ENCODE results near the gene GALNS.

The GALNS gene

GRCh38 chr16:88888461-88889387 is 32.0 kb upstream of the GALNS start:
- peak; percentile 6 for DNase-seq

- no peak for DNase-seq
Measured at GRCh38 chr16:88888057-88888456, 31.3 kb upstream of the GALNS start.

- DNase-seq, result no peak
Measured at GRCh38 chr16:88886845-88887521, 30.2 kb upstream of the GALNS start.

DNA sequence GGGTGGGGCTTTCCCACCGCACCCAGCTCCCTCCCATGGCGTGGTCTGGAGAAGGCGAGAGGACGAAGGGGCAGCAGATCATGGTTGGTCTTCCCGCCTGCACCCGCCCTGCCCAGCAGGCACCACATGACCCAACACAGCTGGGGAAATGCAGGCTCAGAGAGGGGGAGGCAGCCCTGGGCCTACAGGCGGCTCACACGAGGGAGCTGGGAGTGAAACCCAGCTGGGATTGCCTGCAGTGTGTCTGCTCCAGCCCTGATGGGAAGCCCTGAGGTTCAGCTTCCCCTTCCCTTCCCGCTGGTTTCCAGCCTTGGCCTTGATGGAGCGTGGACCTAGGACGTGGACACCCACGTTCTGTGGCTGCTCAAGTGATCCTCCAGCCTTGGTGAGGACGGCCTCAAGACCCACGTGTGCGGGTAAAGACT is 29.7 kb upstream of the GALNS start:
- DNase-seq, result no peak

- no peak for DNase-seq
Measured at GRCh38 chr16:88885693-88886280, 29.0 kb upstream of the GALNS start.

- no peak for DNase-seq
Measured at GRCh38 chr16:88884569-88885271, 28.0 kb upstream of the GALNS start.

DNA sequence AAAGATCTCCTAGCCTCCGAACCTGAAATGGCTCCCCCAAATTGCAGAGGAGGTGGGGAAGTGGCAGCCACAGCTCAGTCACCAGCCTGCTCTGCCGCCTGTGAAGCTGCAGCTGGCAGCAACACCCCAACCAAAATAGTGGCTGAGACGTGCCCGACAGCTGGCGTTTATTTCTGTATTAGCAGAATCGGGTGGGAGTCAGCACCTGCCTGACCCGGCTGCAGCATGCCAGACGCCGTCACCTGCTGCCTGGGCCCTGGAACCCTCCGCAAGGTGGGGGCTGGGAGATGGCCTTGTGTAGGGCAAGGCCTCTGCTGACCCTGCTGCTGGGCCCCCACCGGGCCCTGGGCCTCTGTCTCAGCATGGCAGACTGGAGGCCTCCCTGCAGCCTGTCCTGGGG is 27.2 kb upstream of the GALNS start:
- no peak for DNase-seq

GRCh38 chr16:88883117-88883895 is 26.6 kb upstream of the GALNS start:
- no peak for DNase-seq

DNA sequence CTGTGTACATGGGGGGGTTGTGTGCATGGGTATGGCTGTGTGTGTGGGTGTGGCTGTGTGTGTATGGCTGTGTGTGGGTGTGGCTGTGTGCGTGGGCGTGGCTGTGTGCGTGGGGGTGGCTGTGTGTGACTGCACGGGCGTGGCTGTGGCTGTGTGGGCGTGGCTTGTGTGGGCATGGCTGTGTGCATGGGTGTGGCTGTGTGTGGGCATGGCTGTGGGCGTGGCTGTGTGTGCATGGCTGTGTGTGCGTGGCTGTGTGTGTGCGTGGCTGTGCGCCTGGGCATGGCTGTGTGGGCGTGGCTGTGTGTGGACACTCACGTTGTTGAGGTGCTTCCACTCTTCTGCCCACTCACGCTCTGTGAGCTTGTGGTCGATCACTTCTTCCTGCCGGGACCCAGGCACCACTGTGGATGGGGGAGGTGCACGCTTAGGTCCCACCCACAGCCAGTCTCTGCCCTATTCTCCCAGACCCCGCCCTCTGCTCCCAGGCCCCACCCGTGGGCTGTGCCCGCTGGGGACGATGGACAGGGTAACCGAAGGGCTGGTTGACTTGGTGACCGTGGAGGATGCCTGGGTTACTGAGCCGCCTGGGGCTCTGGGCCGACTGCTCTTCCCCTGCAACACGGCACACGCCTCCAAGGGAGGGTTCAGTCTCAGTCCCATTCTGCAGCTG is 25.7 kb upstream of the GALNS start:
- no peak for DNase-seq

- no peak for DNase-seq
Measured at GRCh38 chr16:88881675-88882357, 25.1 kb upstream of the GALNS start.

- DNase-seq, result no peak
Measured at GRCh38 chr16:88881007-88881615, 24.4 kb upstream of the GALNS start.

DNA sequence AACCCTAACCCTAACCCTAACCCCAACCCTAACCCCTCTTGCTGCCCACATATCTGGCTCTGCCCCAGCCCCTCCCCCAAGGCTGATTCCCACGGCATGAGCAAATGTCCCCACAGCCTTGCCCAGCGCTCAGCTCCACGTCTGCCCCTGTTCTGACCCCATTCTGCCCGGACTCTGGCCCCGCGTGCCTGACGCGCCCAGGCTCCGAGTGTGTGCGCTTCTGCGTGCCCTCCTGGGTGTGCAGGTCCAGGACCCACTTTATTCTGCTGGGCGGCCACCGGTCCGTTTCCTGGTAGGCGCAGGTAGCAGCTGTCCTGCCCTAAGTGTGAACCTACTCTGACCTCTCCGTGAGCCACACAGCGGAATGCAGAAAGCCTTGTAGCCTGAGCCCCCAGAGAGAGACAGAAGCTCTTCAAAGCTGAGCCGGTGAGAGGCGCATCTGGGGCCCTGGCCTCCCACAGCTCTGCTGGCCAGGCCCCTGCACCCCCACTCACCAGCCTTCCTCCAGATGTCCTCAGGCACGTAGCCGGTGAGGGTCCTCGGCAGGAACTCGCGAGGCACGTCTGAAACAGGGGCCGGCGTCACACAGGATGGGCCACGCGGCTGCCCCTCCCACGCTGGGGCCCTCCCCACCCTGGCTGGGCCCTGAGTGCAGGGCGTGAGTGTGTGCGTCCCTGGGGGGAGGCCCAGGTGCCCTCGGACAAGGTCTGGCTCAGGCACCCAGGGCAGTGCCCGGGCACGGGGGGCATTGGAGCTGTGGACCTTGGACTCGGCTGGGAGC is 23.7 kb upstream of the GALNS start:
- DNase-seq, result no peak

DNA sequence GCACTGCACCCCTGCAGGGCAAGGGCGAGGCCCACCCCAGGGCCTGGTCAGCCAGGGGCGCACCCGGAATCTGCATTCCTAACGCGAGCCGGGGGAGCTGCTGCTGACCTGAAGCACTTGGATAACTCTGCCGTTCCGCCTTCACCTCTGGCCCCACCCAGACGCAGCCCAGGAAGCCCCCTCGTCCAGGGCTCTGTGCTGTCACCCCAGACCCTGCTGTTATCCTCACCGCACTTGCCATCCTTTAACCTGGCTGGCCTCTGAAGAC is 23.0 kb upstream of the GALNS start:
- no peak for DNase-seq

DNA sequence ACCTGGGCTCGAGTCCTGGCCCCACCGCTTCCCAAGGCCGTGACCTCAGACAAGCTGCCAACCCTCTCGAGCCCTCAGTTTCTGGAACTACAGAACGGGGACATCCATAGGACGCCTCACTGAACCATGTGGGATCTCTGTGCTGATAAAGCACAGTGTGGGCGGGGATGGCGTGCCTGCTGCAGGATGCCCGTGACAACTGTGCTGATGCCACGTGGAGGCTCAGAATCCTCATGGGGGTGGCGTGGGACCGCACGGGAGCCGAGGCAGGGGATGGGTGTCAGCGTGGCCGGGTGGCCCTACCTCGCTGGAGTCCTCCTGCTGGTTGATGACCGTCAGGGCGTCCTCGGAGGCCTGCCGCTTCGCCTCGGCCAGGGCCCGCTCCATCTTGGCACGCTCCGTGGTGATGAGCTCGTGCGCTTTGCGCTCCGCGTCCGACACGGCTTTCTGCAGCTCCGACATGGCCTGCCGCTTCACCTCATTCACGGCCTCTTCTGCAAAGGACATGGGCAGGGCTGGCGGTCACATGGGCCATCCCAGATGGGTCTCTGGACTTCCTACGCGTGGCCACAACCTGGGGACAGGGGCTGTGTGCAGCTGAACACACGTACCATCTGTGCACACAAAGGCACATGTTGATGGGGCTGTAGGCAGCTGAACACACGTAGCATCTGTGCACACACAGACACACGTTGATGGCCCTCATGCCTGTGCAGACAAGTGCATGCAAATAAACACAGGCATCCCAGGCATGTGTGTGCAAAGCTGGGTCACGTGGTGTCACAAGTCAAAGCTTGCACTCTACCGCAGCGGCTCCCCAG is 22.4 kb upstream of the GALNS start:
- DNase-seq, result no peak

GRCh38 chr16:88878356-88878755 is 21.6 kb upstream of the GALNS start:
- DNase-seq, result no peak

DNA sequence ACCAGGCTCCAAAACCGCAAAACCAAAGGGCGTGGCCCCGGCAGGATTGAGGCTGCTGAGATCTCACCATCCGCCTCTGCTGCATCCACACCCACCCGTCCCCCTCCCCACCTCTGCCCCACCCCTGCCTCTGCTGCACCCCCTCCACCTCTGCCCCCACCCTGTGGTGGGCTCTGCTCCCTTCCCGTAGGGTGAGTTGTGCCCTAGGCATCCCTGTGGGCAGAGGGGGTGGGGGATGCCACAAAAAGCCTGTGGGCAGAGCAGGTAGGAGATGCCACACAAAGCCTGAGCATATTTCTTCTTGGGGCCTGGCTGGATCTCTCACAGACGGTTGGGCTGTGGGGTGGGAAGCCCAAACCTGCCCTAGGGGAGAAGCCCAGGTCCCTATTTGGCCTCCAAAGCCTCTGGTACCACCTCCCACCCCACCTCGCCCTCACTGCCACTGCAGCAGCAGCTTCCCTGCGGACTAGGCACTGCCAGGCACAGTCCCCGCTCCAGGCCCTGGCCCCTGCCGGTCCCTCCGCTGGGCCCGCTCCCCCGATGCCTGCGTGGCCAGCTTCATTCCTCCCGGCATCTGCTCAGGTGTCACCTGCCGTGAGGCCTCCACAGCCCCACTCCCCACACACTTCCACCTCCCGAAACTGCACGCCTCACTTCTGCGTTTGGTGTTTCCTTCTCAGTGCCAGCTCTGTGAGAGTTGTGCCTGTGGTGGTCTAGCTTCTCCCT is 21.0 kb upstream of the GALNS start:
- DNase-seq, result no peak

GRCh38 chr16:88876942-88877526 is 20.3 kb upstream of the GALNS start:
- no peak for DNase-seq

GRCh38 chr16:88875703-88876234 is 19.0 kb upstream of the GALNS start:
- DNase-seq, result no peak
